ENCODE measurements around the gene KRTAP1-1. TPM values are rescaled to one million over a fixed set of nuclear protein-coding genes. Genes with fewer than 3 reads are reported as not detected.

KRTAP1-1 gene
- total and polyA plus RNA-seq, 2 experiments from 2014 or later, result not detected

DNA sequence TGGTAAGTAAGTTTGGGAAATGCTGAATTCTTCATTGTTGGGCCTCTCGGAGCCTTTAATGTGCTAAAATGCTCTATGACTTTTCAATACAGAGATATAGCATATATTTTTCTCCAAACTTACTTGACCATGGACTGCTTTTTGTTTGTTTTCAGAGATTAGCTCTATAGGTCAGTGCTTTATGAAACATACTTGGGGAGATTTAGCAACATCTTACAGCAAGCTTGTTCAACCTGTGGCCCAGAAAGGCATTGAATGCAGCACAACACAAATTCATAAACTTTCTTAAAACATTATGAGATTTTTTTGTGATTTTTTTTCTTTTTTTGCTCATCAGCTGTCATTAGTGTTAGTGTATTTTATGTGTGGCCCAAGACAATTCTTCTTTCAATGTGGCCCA, 31.3 kb downstream of the KRTAP1-1 start:
- no peaks in the 10 kb centered on the region for H3K79me2 ChIP-seq (replicated peaks; ENCODE audit: insufficient read depth)
- H2AFZ ChIP-seq, result no peak overlapping the region
- H4K20me1 ChIP-seq (replicated peaks; ENCODE audit: insufficient read depth), result no peaks in the 10 kb centered on the region
- no peaks in the 10 kb centered on the region for H3K27me3 ChIP-seq (ENCODE audit: insufficient read depth)
- no peak overlapping the region for H3K4me3 ChIP-seq
- no peaks in the 10 kb centered on the region for H3F3A ChIP-seq (replicated peaks; ENCODE audit: low read depth)
- TF ChIP-seq CTCF (conservative IDR thresholded peaks at IDR 0.05; ENCODE audit: low read depth in 2 of 2), result no peak
- TF ChIP-seq ETS1 (IDR thresholded peaks at IDR 0.05), result no peak
- TF ChIP-seq JUNB (IDR thresholded peaks at IDR 0.05; ENCODE audit: unreplicated experiment), result no peak
- TF ChIP-seq STAT1 (IDR thresholded peaks at IDR 0.05; ENCODE audit: unreplicated experiment), result no peak
- TF ChIP-seq, protein P1, sequence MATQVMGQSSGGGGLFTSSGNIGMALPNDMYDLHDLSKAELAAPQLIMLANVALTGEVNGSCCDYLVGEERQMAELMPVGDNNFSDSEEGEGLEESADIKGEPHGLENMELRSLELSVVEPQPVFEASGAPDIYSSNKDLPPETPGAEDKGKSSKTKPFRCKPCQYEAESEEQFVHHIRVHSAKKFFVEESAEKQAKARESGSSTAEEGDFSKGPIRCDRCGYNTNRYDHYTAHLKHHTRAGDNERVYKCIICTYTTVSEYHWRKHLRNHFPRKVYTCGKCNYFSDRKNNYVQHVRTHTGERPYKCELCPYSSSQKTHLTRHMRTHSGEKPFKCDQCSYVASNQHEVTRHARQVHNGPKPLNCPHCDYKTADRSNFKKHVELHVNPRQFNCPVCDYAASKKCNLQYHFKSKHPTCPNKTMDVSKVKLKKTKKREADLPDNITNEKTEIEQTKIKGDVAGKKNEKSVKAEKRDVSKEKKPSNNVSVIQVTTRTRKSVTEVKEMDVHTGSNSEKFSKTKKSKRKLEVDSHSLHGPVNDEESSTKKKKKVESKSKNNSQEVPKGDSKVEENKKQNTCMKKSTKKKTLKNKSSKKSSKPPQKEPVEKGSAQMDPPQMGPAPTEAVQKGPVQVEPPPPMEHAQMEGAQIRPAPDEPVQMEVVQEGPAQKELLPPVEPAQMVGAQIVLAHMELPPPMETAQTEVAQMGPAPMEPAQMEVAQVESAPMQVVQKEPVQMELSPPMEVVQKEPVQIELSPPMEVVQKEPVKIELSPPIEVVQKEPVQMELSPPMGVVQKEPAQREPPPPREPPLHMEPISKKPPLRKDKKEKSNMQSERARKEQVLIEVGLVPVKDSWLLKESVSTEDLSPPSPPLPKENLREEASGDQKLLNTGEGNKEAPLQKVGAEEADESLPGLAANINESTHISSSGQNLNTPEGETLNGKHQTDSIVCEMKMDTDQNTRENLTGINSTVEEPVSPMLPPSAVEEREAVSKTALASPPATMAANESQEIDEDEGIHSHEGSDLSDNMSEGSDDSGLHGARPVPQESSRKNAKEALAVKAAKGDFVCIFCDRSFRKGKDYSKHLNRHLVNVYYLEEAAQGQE (IDR thresholded peaks at IDR 0.05; ENCODE audit: unreplicated experiment), result no peak
- TF ChIP-seq POLR2AphosphoS5 (IDR thresholded peaks at IDR 0.05; ENCODE audit: low read depth), result no peak
- TF ChIP-seq, protein P2, sequence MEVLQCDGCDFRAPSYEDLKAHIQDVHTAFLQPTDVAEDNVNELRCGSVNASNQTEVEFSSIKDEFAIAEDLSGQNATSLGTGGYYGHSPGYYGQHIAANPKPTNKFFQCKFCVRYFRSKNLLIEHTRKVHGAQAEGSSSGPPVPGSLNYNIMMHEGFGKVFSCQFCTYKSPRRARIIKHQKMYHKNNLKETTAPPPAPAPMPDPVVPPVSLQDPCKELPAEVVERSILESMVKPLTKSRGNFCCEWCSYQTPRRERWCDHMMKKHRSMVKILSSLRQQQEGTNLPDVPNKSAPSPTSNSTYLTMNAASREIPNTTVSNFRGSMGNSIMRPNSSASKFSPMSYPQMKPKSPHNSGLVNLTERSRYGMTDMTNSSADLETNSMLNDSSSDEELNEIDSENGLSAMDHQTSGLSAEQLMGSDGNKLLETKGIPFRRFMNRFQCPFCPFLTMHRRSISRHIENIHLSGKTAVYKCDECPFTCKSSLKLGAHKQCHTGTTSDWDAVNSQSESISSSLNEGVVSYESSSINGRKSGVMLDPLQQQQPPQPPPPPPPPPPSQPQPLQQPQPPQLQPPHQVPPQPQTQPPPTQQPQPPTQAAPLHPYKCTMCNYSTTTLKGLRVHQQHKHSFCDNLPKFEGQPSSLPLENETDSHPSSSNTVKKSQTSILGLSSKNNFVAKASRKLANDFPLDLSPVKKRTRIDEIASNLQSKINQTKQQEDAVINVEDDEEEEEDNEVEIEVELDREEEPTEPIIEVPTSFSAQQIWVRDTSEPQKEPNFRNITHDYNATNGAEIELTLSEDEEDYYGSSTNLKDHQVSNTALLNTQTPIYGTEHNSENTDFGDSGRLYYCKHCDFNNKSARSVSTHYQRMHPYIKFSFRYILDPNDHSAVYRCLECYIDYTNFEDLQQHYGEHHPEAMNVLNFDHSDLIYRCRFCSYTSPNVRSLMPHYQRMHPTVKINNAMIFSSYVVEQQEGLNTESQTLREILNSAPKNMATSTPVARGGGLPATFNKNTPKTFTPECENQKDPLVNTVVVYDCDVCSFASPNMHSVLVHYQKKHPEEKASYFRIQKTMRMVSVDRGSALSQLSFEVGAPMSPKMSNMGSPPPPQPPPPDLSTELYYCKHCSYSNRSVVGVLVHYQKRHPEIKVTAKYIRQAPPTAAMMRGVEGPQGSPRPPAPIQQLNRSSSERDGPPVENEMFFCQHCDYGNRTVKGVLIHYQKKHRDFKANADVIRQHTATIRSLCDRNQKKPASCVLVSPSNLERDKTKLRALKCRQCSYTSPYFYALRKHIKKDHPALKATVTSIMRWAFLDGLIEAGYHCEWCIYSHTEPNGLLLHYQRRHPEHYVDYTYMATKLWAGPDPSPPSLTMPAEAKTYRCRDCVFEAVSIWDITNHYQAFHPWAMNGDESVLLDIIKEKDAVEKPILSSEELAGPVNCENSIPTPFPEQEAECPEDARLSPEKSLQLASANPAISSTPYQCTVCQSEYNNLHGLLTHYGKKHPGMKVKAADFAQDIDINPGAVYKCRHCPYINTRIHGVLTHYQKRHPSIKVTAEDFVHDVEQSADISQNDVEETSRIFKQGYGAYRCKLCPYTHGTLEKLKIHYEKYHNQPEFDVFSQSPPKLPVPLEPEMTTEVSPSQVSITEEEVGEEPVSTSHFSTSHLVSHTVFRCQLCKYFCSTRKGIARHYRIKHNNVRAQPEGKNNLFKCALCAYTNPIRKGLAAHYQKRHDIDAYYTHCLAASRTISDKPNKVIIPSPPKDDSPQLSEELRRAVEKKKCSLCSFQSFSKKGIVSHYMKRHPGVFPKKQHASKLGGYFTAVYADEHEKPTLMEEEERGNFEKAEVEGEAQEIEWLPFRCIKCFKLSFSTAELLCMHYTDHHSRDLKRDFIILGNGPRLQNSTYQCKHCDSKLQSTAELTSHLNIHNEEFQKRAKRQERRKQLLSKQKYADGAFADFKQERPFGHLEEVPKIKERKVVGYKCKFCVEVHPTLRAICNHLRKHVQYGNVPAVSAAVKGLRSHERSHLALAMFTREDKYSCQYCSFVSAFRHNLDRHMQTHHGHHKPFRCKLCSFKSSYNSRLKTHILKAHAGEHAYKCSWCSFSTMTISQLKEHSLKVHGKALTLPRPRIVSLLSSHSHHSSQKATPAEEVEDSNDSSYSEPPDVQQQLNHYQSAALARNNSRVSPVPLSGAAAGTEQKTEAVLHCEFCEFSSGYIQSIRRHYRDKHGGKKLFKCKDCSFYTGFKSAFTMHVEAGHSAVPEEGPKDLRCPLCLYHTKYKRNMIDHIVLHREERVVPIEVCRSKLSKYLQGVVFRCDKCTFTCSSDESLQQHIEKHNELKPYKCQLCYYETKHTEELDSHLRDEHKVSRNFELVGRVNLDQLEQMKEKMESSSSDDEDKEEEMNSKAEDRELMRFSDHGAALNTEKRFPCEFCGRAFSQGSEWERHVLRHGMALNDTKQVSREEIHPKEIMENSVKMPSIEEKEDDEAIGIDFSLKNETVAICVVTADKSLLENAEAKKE (CRISPR knock-in tag; IDR thresholded peaks at IDR 0.05), result no peak
- H3K36me3 Mint-ChIP-seq (ENCODE audit: low read depth), result no peaks in the 10 kb centered on the region
- H3K27ac ChIP-seq (ENCODE audit: low read depth), result no peak overlapping the region
- peaks cover 10% of the 10 kb centered on the region; the same call in 2 of the 3 replicates for H3K4me1 Mint-ChIP-seq
- peaks cover 14% of the 10 kb centered on the region for H3K4me1 ChIP-seq (ENCODE audit: insufficient read depth)
- no peak for ATAC-seq
- H3K27me3 Mint-ChIP-seq (ENCODE audit: insufficient read depth, low read depth, poor library complexity), result peaks cover 1% of the 10 kb centered on the region
- no peak overlapping the region for H3K27ac Mint-ChIP-seq
- no peaks in the 10 kb centered on the region for H3K36me3 ChIP-seq (ENCODE audit: insufficient read depth)
- DNase-seq (ENCODE audit: low spot score), result no peak
- H3K9me3 Mint-ChIP-seq, result no peaks in the 10 kb centered on the region
- no peaks in the 10 kb centered on the region; the same call in 1 of the 2 replicates for H3K9me2 ChIP-seq (ENCODE audit: insufficient read depth)
- H3K4me2 ChIP-seq, result 0 out of 2 replicates have a peak overlapping the region, but pooled peaks have one; percentile 27
- no peak overlapping the region for H3K4me3 Mint-ChIP-seq

All from GM23338 (cell line).